Measurements from ENCODE around the gene ARSB.
"Not testable (repeated sequence)": the region's sequence is repeated elsewhere in the genome, so short reads cannot be mapped to it uniquely, and the experiment has no call there.

ARSB gene

GRCh38 chr5:78741019-78741418, 244.1 kb downstream of the ARSB start:
- DNase-seq (ENCODE audit: low read depth) = no peak
- TF ChIP-seq CTCF (IDR thresholded peaks at IDR 0.05; ENCODE audit: control insufficient read depth, insufficient read depth, low read depth, low read length, missing control alignments) = no peak

DNA sequence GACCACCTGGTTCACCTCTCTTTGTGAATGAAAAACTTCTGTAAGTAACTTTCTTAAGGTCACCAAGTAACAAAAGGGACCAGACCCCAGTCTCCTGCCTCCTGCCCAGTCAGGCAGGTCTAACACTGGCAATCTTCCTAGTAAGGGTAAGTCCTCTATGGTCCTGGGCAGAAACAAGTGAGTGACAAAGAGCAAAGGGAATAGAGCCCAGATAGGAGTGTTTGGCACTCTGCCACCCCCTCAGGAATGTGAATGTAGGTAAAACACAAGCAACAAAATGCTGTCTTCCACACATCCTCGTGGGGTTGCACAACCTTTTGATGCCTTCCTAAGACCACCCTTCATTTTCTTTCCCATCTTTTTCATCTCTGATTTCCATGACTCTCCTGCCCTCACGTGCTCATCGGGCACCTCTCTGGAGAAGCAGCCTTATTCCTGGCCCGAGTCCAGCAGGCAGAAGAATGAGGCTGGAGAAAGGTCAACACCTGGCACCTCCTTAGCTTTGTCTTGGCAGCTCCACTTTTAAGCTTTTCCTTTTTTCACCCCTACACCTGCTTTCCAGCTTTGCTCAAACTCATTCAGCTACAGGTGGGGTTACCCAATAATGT, 246.3 kb downstream of the ARSB start:
- TF ChIP-seq CTCF (IDR thresholded peaks at IDR 0.05; ENCODE audit: control insufficient read depth, insufficient read depth, low read depth, low read length, missing control alignments) = no peak
- no peak overlapping the region for H3K4me3 ChIP-seq (ENCODE audit: control insufficient read depth, low read depth, low read length)
- DNase-seq (ENCODE audit: low read depth) = no peak

More at GRCh38 chr5:78741019-78741418, 244.1 kb downstream of the ARSB start:
- no peak overlapping the region for H3K4me3 ChIP-seq (ENCODE audit: control insufficient read depth, low read depth, low read length)

GRCh38 chr5:78738104-78738503, 247.0 kb downstream of the ARSB start:
- H3K4me3 ChIP-seq (ENCODE audit: control insufficient read depth, low read depth, low read length) = no peak overlapping the region
- no peak for TF ChIP-seq CTCF (IDR thresholded peaks at IDR 0.05; ENCODE audit: control insufficient read depth, insufficient read depth, low read depth, low read length, missing control alignments)
- no peak for DNase-seq (ENCODE audit: low read depth)

DNA sequence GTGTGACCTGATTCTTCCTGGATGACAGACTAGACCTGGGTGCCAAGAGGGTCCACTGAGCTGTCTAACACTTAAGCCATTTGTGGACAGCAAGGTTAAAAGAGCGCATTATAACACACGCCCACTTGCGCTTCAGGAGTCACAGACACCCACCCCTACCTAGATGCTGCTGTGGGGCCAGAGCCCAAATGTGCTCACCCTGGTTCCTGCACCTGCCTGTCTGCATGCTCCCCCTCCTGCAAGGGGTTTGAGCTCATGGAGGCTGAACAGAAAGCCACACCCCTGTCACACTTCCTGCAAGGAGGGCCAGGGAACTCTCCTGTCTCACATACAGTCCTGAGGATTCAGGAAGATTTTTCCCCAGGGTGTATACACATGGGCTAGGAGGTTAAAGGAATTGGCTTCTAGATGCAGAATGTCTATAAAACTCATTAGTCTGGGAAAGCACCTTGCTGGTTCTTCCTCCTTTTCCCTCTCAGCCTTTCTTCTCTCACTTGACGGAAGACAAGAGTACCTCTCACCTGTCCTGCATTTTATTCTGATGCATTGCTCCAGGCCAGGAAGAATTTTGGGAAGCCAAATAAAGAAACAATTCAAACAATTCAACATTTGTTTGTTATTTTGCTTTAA, 249.2 kb downstream of the ARSB start:
- H3K4me3 ChIP-seq (ENCODE audit: control insufficient read depth, low read depth, low read length) = no peak overlapping the region
- DNase-seq (ENCODE audit: low read depth) = no peak
- no peak for TF ChIP-seq CTCF (IDR thresholded peaks at IDR 0.05; ENCODE audit: control insufficient read depth, insufficient read depth, low read depth, low read length, missing control alignments)

DNA sequence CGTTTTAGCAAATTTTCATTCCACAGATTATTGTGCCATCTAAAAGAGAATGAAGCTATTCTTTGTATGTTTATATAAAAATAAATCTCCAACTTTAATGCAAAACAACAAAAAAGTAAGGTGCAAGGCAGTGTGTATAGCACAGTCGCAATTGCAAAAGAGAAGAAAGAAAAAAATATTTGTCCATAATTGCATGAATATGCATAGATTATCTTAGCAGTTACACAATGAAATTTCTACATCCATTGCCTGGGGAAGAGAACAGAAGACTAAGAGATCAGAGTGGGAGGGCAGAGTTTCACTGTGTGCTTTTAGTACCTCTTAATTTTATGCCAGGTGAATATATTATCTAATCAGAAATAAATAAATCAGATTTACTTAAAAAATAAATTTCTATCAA, 250.2 kb downstream of the ARSB start:
- DNase-seq (ENCODE audit: low read depth) = no peak
- no peak for TF ChIP-seq CTCF (IDR thresholded peaks at IDR 0.05; ENCODE audit: control insufficient read depth, insufficient read depth, low read depth, low read length, missing control alignments)
- no peak overlapping the region for H3K4me3 ChIP-seq (ENCODE audit: control insufficient read depth, low read depth, low read length)

DNA sequence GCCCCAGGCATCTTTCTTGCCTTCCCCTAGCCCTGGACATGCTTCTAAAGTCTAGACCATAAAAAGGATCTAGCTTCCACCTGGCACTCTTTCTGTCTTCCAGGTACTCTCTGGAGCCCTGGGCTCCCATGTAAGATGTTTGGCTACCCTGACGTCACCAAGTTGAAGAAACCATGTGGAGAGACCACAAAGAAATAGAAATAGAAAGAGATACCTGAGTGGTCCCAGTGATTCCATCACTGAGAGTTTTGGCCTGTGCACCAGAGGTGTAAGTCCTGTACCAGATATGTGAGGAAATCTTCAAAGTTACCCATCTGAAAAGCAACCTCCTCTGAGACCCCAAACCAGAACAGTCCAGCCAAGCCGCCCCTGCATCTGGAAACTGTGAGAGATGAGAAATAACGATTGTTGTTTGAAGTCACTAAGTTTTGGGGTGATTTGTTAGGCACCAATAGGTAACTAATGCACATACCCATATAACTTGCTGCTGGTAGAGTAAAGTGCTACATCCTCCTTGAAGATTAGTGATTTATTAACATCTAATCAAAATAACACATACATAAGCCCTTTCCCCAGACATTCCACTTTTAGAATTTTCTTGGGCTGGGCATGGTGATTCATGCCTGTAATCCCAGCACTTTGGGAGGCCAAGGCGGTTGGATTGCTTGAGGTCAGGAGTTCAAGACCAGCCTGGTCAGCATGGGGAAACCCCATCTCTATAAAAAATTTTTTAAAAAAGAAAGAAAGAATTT, 250.8 kb downstream of the ARSB start:
- no peak for TF ChIP-seq CTCF (IDR thresholded peaks at IDR 0.05; ENCODE audit: control insufficient read depth, insufficient read depth, low read depth, low read length, missing control alignments)
- no peak for DNase-seq (ENCODE audit: low read depth)
- no peak overlapping the region for H3K4me3 ChIP-seq (ENCODE audit: control insufficient read depth, low read depth, low read length)

- not testable (repeated sequence) for H3K4me3 ChIP-seq (ENCODE audit: control insufficient read depth, low read depth, low read length); DNase-seq (ENCODE audit: low read depth)
Observed at GRCh38 chr5:78732721-78733120, 252.4 kb downstream of the ARSB start.

All from AG09309 (cell line).